Spleen (tissue), 11 donors: Measurements from ENCODE around the gene RNASEH1. TPM values are rescaled to one million over a fixed set of nuclear protein-coding genes. Genes with fewer than 3 reads are reported as not detected.
"Not testable (repeated sequence)": the region's sequence is repeated elsewhere in the genome, so short reads cannot be mapped to it uniquely, and the experiment has no call there.

Experiments
- DNase-seq: peaks from one replicate; pipeline ENCODE4 v3.0.0-alpha.2; 2020
- H3K27ac ChIP-seq, 8 donors: fragments of 200-600 bp; sonication (generic) in 7 of 8; 1 replicate in 4 of 8; 2 replicates in 4 of 8; pipeline versions ENCODE4 v1.5.0 to v1.8.0; 2016 to 2021; ENCODE audit warnings: inconsistent platforms in 4 of 8, mild to moderate bottlenecking in 4 of 8, moderate library complexity in 1 of 8
- H3K27me3 ChIP-seq, 7 donors: fragments of 200-600 bp; sonication (generic) in 6 of 7; replicated peaks in 1 of 7; 1 replicate in 4 of 7; 2 replicates in 3 of 7; pipeline versions ENCODE4 v1.5.0 to v1.8.0; 2016 to 2021; ENCODE audit warnings: inconsistent platforms in 3 of 7, mild to moderate bottlenecking in 1 of 7
- H3K36me3 ChIP-seq, 6 donors: fragments of 200-600 bp; sonication (generic) in 5 of 6; 1 replicate in 4 of 6; 2 replicates in 2 of 6; pipeline versions ENCODE4 v1.5.0 to v1.8.0; 2016 to 2021; ENCODE audit warnings: inconsistent platforms in 2 of 6
- H3K4me1 ChIP-seq, 6 donors: fragments of 200-600 bp; sonication (generic) in 5 of 6; 1 replicate in 3 of 6; 2 replicates in 3 of 6; pipeline versions ENCODE4 v1.5.0 to v1.8.0; 2016 to 2021; ENCODE audit warnings: inconsistent platforms in 3 of 6
- H3K4me3 ChIP-seq, 8 donors: fragments of 200-600 bp; sonication (generic) in 7 of 8; 1 replicate in 4 of 8; 2 replicates in 4 of 8; pipeline versions ENCODE4 v1.5.0 to v1.8.0; 2016 to 2021; ENCODE audit warnings: inconsistent platforms in 4 of 8, mild to moderate bottlenecking in 4 of 8, moderate library complexity in 2 of 8
- H3K9me3 ChIP-seq, 8 donors: fragments of 200-600 bp; sonication (generic) in 7 of 8; 1 replicate in 4 of 8; 2 replicates in 4 of 8; pipeline versions ENCODE4 v1.5.0 to v1.8.0; 2016 to 2021; ENCODE audit warnings: inconsistent platforms in 4 of 8
- POLR2A ChIP-seq, 3 donors: fragments of 450-650 bp; IDR thresholded peaks; one replicate each; pipeline ENCODE4 v1.5.1; 2017; ENCODE audit warnings: antibody characterized with exemption in 3 of 3, mild to moderate bottlenecking in 1 of 3
- POLR2AphosphoS5 ChIP-seq, 3 donors: sonication (generic); formaldehyde crosslinking; IDR thresholded peaks; one replicate each; pipeline ENCODE4 v1.5.1; 2017; ENCODE audit warnings: antibody characterized with exemption in 3 of 3
- WGBS, 5 donors: extraction: QIAGEN DNeasy Blood & Tissue Kit in 3 of 5; methylation state at CpG; one replicate each; pipeline versions ENCODE4 v1.1.5 to v1.1.7; 2013 to 2018; 5-methylcytosine and 5-hydroxymethylcytosine counted together
- intact Hi-C: fragments of 100-400 bp; cut with DNase I; formaldehyde crosslinking; loops from one replicate; pipeline ENCODE4 v1.15.0; 2023; ENCODE audit warnings: low total_unique reads
- polyA plus RNA-seq, 3 donors: library from polyadenylated mRNA; stranded (reverse); fragments of 200-250 nt; gene quantifications; one replicate each; pipeline ENCODE4 v1.2.1, GENCODE V29; 2013
- total RNA-seq, 7 donors: library from RNA; depleted of rRNA in 3 of 7; stranded (reverse); fragments of >200 nt in 3 of 7; fragmentation: NEBNext Ultra II Directional in 4 of 7; extraction: Animal tissue kit (Norgen Biotek cat#: 25700) in 4 of 7; gene quantifications; one replicate each; pipeline versions ENCODE4 v1.1.0 to v1.2.1, GENCODE V29; 2016 to 2021
- TF ChIP-seq, protein P1 (sequence below), 11 experiments: fragments of 200-600 bp in 7 of 11; fragments of 450-650 bp in 4 of 11; sonication (generic) in 4 of 11; IDR thresholded peaks in 8 of 11; conservative IDR thresholded peaks in 3 of 11; 1 replicate in 7 of 11; 2 replicates in 4 of 11; pipeline versions ENCODE4 v1.4.0 to v1.8.0; 2016 to 2021; ENCODE audit warnings: antibody characterized with exemption in 11 of 11, inconsistent platforms in 4 of 11, mild to moderate bottlenecking in 1 of 11
- donor health status: healthy with polysubstance abuse.
- donor health status: DM: no; HTN: no; CAD: no; lungs with moderate emphysema.
- donor health status: DM: no; HTN: no; CAD: no.
- donor health status: Bipolar disorder and iron deficiency.
- donor health status: healthy.
- donor health status: DM: no; HTN: no; CAD: no.
- donor health status: DM: yes; HTN: yes; CAD: no.

The RNASEH1 gene
- total and polyA plus RNA-seq, 10 donors, result 4.3 to 24.7 (median 18.2) TPM

DNA sequence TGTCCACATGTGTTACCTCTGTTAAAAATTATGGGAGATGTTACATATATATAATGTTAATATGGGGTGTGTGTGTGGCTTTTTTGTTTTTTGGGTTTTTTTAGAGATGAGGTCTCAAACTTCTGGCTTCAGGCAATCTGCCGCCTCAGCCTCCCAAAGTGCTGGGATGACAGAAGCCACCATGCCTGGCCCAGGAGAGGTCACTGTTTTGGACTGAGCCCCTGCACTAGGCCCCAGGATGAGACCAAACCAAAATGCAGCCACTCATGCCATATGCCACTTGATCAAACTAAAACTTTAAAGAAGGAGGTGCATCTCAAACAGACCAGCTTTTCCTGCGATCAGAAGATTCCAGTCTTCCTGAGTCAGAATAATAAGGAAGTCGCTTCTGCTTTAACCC is 41.3 kb downstream of the RNASEH1 start:
- Histone ChIP-seq H3K27me3 (no peaks in the 10 kb centered on the region), H3K27ac (no peak overlapping the region), H3K9me3 (peaks cover 0 to 22% (median 4%) of the 10 kb centered on the region in 8 donors), H3K4me1 (peaks cover 8 to 36% (median 29%) of the 10 kb centered on the region in 6 donors), H3K4me3 (no peak overlapping the region), H3K36me3 (peaks cover 0 to 40% (median 22%) of the 10 kb centered on the region in 6 donors)
- intact Hi-C loops, result loop anchor here (5.0 kb wide), 1 partner anchor 40 kb away; the partner anchor contains the start of gene RNASEH1
- DNase-seq, result no peak
- WGBS, 5 donors, result 96 to 99% (median 97%) methylated on average over 3 of the region's 3 CpGs
- TF ChIP-seq POLR2A (IDR thresholded peaks at IDR 0.05) (no peak), POLR2AphosphoS5 (IDR thresholded peaks at IDR 0.05) (no peak)
- TF ChIP-seq, protein P1, sequence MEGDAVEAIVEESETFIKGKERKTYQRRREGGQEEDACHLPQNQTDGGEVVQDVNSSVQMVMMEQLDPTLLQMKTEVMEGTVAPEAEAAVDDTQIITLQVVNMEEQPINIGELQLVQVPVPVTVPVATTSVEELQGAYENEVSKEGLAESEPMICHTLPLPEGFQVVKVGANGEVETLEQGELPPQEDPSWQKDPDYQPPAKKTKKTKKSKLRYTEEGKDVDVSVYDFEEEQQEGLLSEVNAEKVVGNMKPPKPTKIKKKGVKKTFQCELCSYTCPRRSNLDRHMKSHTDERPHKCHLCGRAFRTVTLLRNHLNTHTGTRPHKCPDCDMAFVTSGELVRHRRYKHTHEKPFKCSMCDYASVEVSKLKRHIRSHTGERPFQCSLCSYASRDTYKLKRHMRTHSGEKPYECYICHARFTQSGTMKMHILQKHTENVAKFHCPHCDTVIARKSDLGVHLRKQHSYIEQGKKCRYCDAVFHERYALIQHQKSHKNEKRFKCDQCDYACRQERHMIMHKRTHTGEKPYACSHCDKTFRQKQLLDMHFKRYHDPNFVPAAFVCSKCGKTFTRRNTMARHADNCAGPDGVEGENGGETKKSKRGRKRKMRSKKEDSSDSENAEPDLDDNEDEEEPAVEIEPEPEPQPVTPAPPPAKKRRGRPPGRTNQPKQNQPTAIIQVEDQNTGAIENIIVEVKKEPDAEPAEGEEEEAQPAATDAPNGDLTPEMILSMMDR (IDR thresholded peaks at IDR 0.05 in 8 of 11, conservative IDR thresholded peaks at IDR 0.05 in 3 of 11), result no peak

DNA sequence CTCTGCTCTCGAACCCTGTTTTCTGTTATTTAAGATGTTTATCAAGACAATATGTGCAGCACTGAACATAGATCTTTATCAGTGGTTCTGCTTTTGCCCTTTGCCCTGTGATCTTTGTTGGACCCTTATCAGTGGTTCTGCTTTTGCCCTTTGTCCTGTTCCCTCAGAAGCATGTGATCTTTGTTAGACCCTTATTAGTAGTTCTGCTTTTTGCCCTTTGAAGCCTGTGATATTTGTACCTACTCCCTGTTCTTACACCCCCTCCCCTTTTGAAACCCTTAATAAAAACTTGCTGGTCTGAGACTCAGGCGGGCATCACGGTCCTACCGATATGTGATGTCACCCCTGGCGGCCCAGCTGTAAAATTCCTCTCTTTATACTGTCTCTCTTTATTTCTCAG is 42.7 kb downstream of the RNASEH1 start:
- peaks cover 0 to 29% (median 10%) of the 10 kb centered on the region in 8 donors for H3K9me3 ChIP-seq
- 83 to 99% (median 95%) methylated on average over 5 of the region's 5 CpGs for WGBS, 5 donors
- H3K4me3 ChIP-seq, H3K27ac ChIP-seq, DNase-seq, H3K27me3 ChIP-seq: not testable (repeated sequence)
- H3K4me1 ChIP-seq, result peaks cover 6 to 26% (median 18%) of the 10 kb centered on the region in 6 donors
- intact Hi-C loops, result loop anchor here (5.0 kb wide), 1 partner anchor 42 kb away; the partner anchor contains the start of gene RNASEH1
- H3K36me3 ChIP-seq, result peaks cover 5 to 54% (median 35%) of the 10 kb centered on the region in 6 donors

DNA sequence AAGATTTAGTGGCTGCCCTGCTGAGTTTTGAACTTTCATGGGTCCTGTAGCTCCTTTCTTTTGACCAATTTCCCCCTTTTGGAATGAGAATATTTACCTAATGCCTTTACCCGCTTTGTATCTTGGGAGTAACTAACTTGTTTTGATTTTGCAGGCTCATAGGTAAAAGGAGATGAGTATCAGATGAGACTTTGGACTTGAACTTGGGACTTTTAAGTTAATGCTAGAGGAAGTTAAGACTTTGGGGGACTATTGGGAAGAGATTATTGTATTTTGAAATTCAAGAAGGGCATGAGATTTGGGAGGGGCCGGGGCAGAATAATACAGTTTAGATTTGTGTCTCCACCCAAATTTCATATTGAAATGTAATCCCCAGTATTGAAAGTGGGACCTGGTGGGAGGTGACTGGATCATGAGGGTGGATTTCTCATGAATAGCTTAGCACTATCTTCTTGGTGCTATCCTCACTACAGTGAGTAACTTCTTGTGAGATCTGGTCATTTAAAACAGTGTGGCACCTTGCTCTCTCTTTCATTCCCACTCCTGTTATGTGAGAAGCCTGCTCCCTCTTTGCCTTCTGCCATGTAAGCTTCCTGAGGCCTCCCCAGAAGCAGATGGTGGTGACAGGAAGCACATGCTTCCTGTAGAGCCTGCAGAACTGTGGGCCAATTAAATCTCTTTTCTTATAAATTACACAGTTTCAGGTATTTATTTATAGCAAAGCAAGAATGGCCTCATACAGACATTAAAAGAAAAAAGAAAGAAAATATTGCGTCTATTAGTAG is 44.9 kb downstream of the RNASEH1 start:
- Histone ChIP-seq H3K9me3 (peaks cover 0 to 33% (median 16%) of the 10 kb centered on the region in 8 donors), H3K36me3 (peaks cover 5 to 77% (median 44%) of the 10 kb centered on the region in 6 donors), H3K27ac (no peak overlapping the region), H3K4me1 (peaks cover 0 to 14% (median 10%) of the 10 kb centered on the region in 6 donors), H3K4me3 (no peak overlapping the region), H3K27me3 (no peaks in the 10 kb centered on the region)
- TF ChIP-seq, protein P1 (IDR thresholded peaks at IDR 0.05 in 8 of 11, conservative IDR thresholded peaks at IDR 0.05 in 3 of 11), result no peak
- TF ChIP-seq POLR2A (IDR thresholded peaks at IDR 0.05), result no peak
- no peak for TF ChIP-seq POLR2AphosphoS5 (IDR thresholded peaks at IDR 0.05)
- DNase-seq, result no peak
- intact Hi-C loops, result no loop called here
- WGBS, 5 donors, result 93 to 97% (median 94%) methylated on average over 3 of the region's 3 CpGs

DNA sequence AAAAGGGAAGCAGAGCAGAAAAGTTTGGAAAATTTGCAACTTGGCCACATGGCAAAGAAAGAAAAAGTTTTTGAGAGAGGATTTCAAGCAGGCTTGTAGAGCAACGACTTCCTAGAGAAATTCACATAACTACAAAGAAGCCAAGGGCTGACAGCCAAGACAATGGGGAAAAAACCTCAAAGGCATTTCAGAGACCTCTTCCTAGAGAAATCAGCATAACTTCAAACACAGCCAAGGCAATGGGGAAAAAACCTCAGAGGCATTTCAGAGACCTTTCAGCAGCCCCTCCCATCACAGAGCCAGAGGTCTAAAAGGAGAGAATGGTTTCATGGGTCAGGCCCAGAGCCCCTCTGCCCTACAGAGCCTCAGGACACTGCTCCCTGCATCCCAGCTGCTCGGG is 46.0 kb downstream of the RNASEH1 start:
- TF ChIP-seq POLR2A (IDR thresholded peaks at IDR 0.05) (no peak), POLR2AphosphoS5 (IDR thresholded peaks at IDR 0.05) (no peak)
- TF ChIP-seq, protein P1 (IDR thresholded peaks at IDR 0.05 in 8 of 11, conservative IDR thresholded peaks at IDR 0.05 in 3 of 11), result no peak
- intact Hi-C loops, result no loop called here
- 81 to 93% (median 85%) methylated on average over 1 to 2 of the region's 2 CpGs for WGBS, 5 donors

More for the DNA sequence above, 46.0 kb downstream of the RNASEH1 start:
- Histone ChIP-seq H3K4me1 (peaks cover 0 to 3% (median under 1%) of the 10 kb centered on the region in 6 donors), H3K4me3 (no peak overlapping the region), H3K36me3 (peaks cover 5 to 83% (median 46%) of the 10 kb centered on the region in 6 donors), H3K27me3 (no peaks in the 10 kb centered on the region), H3K9me3 (peaks cover 0 to 33% (median 17%) of the 10 kb centered on the region in 8 donors), H3K27ac (no peak overlapping the region)
- no peak for DNase-seq
